Activated CD8-positive, alpha-beta memory T cell treated with anti-CD3 and anti-CD28 coated beads, Interleukin-2, amount 50 U/mL, for 4 hours (primary cell): ENCODE data around the gene AOAH.

Source experiments
- DNase-seq: peaks from one replicate; pipeline ENCODE4 v3.0.0-alpha.2; 2020

AOAH gene, protein sequence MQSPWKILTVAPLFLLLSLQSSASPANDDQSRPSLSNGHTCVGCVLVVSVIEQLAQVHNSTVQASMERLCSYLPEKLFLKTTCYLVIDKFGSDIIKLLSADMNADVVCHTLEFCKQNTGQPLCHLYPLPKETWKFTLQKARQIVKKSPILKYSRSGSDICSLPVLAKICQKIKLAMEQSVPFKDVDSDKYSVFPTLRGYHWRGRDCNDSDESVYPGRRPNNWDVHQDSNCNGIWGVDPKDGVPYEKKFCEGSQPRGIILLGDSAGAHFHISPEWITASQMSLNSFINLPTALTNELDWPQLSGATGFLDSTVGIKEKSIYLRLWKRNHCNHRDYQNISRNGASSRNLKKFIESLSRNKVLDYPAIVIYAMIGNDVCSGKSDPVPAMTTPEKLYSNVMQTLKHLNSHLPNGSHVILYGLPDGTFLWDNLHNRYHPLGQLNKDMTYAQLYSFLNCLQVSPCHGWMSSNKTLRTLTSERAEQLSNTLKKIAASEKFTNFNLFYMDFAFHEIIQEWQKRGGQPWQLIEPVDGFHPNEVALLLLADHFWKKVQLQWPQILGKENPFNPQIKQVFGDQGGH

DNA sequence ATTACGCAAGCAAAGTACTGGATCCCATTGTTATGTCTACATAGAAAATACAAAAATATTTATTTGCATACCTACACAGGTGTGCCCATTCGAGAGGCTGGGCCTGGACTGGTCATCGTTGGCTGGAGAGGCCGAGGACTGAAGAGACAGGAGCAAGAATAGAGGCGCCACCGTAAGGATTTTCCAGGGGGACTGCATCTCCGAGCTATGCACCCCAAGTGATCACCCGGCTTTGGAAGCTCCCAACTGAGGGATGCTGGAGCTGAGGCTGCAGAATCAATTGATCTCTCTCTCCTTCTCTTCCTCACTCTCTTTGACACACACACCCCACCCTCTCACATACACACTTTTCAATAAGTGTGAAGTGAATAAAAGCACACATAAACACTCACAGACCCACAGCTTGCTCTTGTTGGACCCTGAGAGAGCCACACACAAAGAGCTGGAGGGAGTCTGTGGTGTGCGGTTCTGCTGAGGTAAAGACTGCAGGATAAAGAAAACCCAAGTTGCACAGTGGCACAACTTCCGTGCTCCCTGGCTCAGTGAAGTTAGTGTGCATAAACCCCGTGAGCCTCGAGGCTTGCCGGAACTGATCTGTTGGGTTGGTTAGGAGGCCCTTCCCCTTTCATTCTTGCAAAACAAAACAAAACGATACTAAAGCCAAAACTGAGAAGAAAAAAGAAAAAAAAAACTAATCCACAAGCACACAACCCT is at the start of gene AOAH:
Gene AOAH, minus strand, starts transcription at position 544 of the 714 bp plus-strand sequence. Its CDS starts 346 bp downstream, at position 198.
- DNase-seq, result peak; percentile 66

DNA sequence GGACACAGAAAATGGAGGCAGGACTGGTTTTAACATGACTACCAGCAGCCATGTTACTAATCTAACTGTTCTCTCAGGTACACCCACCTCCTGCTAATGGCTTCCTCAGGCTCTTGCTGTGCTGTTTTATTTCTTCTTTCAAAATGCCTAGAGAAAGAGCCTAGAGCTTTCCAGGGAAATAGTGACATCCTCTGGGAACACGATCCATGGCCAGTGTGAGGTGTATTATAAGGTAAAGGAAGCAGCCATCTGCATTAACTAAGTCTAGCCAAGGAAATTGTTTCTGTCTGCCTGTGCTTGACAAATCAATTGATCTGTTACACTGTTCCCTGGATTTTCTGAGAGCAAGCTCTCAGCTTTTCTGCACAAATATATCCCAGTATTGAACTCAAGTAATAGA is 42.2 kb upstream of the AOAH start:
- DNase-seq, result no peak

DNA sequence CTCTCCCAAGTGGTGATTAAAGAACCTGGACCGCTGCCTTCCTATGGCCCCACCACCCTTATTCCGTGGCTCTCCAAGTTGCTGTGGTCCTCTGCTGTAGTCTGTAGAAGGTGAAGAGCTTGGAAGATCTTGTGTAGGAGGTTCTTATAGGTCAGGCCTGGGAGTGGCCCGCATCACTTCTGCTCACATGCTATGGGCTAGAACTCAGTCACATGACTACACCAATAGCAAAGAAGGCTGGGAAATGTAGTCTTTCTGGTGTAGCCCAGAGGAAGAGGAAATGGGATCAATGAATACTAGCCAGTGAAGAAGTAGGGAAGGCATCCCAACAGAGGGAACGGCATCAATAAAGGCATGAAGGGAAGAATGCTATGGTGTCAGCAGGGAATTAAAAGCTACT is 41.3 kb upstream of the AOAH start:
- no peak for DNase-seq

DNA sequence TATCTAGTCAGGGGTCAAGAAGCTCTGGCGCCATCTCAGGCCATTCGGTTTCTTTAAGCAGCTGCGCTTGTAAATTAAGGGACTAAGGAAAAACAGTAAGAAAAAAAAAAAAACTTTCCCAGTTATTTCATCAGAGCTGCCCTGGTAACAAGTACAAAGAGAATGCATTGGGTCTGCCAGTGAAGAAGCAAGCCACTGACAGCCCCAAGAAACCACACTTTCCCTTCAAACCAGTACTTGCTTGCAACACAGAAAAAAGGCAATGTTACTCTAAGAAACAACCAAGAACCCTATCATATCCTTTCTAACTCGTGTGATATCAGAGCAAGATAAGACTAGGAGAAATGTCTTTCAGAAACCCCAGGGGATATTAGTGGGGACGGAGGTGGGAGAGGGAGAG is 40.6 kb upstream of the AOAH start:
- DNase-seq, result no peak

DNA sequence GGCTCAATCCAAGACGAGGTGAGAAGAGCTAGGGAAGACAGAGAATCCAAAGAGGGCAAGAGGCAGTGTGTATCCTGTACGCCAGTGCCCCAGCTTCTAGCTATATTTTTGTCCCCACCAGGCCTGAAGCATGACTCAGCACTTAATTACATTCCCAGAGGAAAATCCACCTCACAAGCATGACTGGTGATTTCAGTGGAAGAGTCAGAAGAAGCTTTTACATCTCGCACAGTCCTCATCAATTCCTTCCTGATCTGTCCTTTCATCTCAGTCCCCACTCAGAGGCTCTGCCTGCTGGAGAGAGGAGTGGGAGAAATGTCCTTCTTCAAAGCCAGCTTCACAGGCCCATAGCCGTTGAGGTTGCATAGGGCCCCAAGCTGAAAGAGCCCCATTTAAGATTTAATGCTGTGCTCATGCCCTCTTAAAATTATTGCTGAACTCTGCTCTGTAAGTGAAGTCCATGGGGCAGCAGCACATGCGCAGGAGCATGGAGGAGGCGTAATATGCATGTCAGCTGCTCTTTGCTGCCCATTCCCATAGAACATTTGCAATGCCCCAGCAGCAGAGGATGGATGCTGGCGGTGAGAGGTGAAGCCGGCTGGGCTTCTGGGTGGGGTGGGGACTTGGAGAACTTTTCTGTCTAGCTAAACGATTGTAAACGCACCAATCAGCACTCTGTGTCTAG is 39.0 kb upstream of the AOAH start:
- no peak for DNase-seq

DNA sequence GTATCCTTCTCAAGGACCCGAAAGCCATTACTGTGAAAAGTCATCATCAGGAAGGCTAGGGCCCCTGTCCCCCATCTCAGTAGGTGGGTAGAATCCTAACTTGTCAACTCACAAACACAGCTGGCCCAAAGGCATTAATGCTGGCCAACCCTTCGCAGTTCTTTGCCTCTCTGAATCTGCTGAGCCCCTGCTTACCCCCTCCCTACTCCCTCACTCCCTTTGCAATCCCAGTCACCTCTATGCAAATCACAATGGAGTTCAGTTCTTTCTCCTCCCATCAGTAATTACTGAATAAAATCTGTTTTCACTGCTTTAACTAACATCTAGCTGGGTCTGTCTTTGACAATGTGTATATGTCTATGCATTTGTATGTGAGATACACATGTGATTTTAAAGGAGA is 38.1 kb upstream of the AOAH start:
- DNase-seq, result no peak

DNA sequence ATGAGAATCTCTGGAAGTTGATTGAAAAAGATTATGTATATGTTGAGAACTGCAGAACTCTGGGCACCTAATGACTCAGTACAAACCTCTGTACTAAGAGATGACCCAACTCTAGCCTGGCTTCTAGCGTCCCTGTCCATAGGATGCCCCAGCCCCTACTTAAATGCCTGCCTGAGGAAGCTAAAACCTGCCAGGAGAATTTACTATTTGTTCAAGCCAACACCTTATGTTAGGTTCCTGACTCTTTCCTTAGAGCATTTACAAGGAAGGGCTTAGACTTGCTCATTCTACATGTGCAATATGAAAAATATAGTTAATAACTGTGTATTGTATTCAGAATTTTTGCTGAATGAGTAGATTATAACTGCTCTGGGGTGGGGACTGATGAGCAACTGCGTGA is 37.5 kb upstream of the AOAH start:
- no peak for DNase-seq

DNA sequence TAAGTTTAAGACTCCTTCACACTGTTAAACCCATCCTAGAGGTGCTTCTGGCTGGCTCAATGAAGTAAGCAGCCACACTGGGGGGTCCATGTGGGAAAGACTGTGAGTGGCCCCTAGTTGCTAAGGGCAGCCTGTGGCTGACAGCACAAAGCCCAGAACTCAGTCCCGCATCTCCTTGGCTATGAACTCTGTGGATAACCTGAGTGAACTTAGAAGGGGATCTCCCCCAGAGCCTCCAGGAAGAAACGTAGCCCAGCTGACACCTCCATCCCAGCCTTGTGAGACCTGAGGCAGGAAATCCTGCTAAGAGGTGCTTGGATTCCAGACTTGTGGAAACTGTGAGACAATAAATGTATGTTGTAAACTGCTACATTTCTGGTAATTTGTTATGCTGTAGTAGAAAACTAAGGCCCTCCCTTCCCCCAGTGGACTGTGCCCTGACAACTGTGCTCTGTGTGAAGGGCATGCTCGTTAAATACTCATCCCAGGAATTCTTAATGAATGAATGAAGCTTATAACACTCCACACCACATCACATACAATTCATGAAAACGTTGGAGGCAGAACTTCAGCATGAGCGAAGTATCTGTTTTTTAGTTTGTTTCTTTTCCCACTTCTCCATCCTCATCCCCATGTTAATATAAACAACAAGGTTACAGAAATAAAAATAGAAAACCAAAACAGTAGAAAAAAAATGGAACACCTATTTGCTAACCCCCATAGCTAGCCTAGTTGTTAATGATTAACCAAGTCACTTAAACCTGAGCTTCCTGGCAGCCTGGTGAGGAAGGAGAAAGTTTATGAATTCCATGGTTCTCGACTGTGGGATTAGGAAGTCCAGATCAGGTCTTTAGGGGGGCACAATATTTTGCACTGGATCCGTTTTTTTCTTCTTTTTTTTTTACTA is 36.8 kb upstream of the AOAH start:
- no peak for DNase-seq

DNA sequence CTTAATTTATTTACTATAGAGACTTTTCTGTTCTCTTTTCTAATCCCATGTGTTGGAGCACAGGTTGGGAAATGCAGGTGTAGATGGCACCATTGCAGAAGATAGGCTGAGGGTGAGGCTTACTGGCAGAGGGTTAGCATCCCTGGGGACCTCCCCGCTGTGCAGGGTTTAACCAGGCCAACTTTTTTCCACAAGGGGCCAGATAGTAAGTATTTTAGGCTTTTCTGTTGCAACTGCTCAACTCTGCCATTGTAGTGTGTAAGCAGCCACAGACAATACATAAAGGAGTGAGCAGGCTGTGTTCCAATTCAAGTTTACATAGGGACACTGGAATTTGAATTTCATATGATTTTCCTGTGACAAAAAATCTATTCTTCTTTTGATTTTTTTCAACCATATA is 34.6 kb upstream of the AOAH start:
- DNase-seq, result no peak

DNA sequence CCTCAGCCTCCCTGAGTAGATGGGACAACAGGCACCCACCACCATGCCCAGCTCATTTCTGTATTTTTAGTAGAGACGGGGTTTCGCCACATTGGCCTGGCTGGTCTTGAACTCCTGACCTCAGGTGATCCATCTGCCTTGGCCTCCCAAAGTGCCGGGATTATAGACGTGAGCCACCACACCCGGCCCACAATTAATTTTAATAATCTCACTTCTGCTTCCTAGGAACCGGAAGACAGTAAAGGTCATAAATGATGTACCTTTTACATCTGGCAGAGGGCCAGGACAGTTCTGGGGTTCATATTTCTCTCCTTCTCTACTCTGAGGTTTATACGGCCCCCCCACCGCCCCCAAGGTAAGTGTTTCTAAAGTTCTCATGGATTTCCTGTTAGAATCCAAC is 31.2 kb upstream of the AOAH start:
- no peak for DNase-seq

DNA sequence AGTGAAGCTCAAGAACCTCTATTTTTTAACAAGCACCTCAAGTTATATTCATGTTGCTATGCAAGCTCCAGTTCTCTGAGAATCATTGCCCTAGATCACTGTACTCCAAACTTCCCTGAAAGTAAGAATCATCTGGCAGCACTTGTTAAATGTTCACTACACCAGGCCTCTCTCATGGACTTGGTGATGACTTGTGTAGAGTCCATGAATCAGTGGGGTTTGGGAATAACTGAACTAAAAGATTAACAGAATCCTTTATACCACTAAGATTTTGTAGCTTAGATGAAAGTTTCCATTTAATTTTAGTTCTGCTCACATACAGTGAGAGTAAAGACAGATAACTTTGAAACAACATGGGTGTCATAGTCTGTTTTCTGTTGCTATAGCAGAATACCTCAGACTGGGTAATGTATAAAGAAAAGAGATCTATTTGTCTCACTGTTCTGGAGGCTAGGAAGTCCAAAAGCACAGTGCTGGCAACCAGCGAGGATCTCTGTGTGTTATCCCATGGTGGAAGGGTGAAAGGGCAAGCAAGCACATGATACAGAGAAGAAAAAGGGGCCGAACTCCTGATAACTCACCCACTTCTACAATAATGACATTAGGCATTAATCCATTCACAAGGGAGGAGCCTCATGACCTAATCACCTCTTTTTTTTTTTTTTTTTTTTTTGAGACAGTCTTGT is 27.9 kb upstream of the AOAH start:
- no peak for DNase-seq

DNA sequence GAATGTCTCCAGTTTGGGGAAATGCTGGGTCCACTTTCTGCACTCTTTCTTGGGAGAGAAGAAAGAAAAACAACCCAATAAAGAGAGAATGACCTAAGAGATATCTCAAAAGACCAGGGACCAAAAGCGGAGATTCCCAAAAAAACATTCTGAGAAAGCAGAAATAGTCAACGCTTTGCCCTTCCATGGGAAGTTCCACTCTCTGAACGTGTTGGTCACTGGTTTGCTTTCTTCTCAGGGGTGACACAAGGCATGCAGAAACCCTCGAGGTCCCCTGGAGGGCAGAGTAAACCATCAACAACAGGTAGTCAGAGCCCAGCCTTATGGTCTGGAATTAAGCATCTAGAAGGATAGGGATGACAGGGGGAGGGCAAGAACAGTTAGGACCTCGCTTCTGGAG is 26.2 kb upstream of the AOAH start:
- DNase-seq, result no peak

DNA sequence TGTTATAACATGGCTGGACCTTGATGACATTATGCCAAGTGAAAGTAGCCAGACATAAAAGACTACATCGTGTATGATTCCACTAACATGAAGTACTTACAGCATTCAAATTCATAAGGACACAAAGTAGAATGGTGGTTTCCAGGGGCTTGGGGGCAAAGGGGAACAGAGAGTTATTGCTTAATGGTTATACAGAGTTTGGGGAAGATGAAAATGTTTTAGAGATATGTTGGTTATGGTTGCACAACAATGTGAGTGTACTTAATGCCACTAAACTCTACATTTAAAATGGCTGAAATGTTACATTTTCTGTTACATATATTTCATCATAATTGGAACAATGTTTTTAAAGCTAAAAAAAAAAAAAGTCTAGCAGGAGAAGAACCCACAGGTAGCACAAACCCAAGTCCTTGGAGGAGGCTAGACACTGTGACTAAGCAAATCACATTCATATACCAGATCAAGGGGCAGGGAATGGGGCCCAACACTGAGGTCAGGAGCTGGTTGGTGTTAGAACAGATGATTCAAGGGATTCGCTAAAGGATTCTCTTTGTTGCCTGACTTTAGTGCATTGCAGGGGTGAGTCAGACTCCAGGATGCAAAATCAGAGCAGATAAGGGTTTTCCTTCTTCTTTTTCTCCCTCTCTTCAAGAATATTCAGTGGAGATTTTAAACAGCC is 25.1 kb upstream of the AOAH start:
- no peak for DNase-seq

DNA sequence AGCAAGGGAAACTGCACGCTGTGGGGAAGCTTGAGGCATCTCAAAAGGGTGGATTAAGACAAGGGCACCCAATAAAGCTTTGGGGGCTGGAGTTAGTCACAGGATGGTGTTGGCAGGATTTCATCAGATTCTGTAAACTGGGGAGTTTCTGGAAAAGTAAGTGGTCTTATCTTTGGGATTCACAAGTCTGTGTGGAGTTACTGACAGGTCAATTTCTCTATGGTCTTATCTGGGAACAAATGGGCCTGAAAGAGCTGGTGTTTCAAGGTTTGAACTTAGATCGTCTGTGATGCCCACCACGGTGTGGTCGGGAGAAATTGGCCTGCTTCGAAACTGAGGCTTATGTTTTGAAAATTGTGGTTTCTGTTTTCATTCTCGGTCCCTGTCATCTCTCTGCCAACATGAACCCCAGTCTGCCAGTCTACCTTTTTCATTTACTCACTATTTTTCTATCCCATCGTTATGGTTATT is 23.8 kb upstream of the AOAH start:
- no peak for DNase-seq

DNA sequence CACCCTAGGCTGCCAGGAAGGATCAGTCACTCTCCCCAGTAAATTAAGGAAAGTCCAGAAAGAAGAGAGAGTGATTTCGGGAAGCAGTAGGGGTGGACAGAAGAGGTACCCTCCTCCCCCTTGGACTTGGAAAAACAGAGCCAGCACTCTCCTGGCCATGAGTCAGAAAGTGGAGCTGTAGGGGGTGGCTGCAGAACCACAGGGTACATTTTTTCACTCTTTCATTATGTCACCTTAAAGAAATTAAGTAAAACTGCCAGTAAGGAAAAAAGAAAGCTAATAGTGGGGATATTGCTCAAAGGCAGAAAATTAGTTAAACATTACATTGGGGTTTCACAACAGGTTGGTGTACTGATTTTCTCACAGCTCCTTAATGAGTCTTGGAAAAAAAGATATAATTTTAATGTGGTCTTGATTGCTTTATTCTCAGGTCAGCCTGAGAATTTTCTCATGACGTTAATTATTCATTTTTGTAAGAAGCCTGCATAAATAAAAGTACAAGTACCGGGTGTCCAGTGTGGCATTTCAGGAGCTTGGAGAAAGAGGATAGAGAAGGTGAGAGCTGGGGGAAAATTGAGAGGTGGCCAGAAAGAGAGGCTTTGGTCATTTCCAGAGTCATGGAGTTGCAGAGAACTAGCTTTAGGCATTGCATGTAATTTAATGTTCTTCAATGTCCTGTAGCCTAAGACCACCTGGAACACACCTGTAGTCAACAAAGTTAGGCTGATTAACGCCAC is 23.2 kb upstream of the AOAH start:
- no peak for DNase-seq

DNA sequence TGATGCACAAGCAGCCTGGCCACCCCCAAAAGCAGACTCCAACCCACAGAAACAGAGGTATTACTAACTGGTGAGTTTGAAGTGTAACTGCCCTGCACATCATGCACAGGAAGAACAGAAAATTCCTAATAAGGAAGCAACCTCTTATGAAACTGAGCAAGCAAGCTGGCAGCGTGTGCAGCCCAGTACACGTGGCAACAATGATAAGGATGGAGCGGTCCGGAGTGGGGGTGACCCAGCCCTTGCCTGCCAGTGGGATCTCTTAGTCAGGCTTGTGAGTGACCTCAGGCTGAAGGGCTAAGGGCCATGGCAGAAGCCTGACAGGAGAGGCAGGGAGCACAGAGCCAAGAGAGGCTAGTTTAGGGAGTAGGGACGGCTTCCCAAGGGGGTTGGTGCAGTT is 22.1 kb upstream of the AOAH start:
- DNase-seq, result no peak

DNA sequence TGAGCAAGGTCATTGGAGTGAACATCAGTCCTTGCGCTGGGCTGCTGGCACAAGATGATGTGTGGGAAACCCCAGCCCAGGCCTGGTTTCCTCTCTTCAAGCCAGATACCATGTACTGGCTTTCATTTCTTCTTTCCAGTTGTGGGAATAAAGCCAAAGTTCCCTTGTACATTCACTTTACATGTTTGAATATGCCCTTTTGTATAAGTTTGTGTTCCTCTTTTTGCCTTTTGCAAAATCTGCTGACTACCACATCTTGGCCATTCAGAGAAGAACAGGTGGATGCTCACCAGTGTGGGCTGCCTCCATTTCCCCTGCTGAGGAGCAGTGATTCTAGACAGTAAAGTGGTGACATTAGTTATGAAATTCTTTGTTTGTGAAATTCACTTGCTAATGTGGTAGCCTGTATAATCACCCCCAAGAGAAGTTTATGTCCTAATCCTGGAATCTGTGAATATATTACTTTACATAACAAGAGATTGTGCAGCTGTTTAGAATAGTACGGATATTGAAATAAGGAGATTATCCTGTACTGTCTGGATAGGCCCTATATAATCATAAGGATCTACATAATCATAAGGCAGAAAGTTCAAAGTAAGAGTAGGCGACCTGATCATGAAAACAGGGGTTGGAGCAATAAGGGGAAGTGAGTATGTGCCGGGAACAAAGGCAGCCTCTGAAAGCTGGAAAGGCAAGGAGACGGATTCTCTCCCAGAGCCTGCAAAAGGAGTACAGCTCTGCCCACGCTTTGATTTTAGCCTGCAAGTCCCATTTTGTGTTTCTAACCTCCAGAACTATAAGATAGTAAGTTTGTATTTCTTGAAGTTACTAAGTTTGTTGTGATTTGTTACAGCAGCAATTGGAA is 18.8 kb upstream of the AOAH start:
- DNase-seq, result no peak

DNA sequence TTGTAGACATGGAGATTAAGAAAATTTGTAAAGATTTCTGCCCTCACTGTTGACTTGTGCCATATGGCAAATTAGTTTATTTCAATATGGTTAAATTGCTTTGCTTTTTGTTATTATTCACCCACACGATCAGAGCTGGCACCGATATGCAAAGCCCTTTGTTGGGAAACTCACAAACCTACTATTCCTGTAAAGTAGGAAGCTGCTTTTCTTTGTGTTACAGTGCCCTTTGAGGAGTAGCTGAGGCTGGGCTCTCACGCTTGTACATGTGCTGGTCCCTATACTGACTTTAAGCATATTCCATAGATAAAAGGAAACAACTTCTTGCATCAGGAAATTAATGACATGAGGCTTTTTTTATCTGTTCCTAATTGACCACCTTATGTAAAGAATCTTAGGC is 17.6 kb upstream of the AOAH start:
- DNase-seq, result no peak

DNA sequence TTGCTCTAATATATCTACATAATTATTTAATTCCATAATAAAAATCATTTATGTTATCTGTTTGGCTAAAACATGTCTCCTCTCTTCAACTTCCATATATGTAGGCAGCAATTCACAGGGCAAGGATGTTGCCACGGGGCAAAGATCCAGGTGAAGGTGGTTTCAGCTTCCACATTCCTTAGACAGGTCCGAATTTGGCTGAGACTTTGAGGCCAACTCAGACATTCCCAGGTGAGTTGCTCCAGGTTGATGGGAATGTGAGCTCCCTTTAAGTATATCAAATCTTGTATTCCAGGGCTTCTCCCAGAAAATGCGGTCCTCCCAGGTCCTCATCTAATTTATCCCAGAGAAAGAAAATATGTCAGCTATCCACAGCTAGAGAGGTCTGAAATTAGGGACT is 15.1 kb upstream of the AOAH start:
- no peak for DNase-seq

DNA sequence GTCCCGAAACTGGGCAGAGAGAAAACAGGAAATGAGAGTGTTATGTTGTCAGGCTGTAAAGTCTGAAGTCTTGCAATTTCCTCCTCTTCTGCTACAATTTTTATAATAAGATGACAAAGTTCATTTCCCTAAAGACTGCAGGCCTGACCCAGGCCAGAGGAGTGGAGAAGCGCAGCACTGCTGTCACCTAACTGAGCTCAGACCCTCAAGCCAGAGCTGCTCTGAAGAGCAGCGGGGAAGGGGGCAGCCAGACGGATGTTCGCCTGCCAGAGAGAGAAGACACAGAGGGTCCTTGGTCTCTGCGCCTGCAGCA is 12.6 kb upstream of the AOAH start:
- no peak for DNase-seq
